Activated T-helper 2 cell treated with anti-CD3 and anti-CD28 coated beads, Interferon-gamma antibody, Interleukin-2, Interleukin-4, amounts not matched to agents 10 μg/mL and 5 μg/mL and 100 μg/mL, durations not matched to agents 14 hours and 24 hours and 36 hours (primary cell): Measurements from ENCODE around the gene CIAO2A. TPM values are rescaled to one million over a fixed set of nuclear protein-coding genes. Genes with fewer than 3 reads are reported as not detected.
"Not testable (repeated sequence)": the region's sequence is repeated elsewhere in the genome, so short reads cannot be mapped to it uniquely, and the experiment has no call there.

Experiments used
- DNase-seq: peaks from one replicate; pipeline ENCODE4 v3.0.0; 2021; ENCODE audit warnings: low spot score
- H3K27ac Mint-ChIP-seq: one replicate; pipeline ENCODE4 v1.8.0; 2021; ENCODE audit warnings: mixed read lengths
- H3K27me3 Mint-ChIP-seq: one replicate; pipeline ENCODE4 v1.8.0; 2021; ENCODE audit warnings: low read depth, mixed read lengths
- H3K36me3 Mint-ChIP-seq: one replicate; pipeline ENCODE4 v1.8.0; 2021; ENCODE audit warnings: low read depth, mixed read lengths
- H3K4me1 Mint-ChIP-seq: one replicate; pipeline ENCODE4 v1.8.0; 2021; ENCODE audit warnings: low read depth, mixed read lengths
- H3K4me3 Mint-ChIP-seq: one replicate; pipeline ENCODE4 v1.8.0; 2021; ENCODE audit warnings: low read depth, mild to moderate bottlenecking, moderate library complexity, mixed read lengths
- H3K9me3 Mint-ChIP-seq: one replicate; pipeline ENCODE4 v1.8.0; 2021; ENCODE audit warnings: mixed read lengths
- intact Hi-C: fragments of 100-400 bp; cut with micrococcal nuclease; formaldehyde crosslinking; loops from one replicate; pipeline ENCODE4 v1.15.1; 2023
- total RNA-seq: library from RNA; stranded (reverse); gene quantifications from 2 replicates; pipeline ENCODE4 v1.2.3, GENCODE V29; 2022

CIAO2A gene
- total RNA-seq, 1 donor from 2014 or later, result 78.3 TPM

DNA sequence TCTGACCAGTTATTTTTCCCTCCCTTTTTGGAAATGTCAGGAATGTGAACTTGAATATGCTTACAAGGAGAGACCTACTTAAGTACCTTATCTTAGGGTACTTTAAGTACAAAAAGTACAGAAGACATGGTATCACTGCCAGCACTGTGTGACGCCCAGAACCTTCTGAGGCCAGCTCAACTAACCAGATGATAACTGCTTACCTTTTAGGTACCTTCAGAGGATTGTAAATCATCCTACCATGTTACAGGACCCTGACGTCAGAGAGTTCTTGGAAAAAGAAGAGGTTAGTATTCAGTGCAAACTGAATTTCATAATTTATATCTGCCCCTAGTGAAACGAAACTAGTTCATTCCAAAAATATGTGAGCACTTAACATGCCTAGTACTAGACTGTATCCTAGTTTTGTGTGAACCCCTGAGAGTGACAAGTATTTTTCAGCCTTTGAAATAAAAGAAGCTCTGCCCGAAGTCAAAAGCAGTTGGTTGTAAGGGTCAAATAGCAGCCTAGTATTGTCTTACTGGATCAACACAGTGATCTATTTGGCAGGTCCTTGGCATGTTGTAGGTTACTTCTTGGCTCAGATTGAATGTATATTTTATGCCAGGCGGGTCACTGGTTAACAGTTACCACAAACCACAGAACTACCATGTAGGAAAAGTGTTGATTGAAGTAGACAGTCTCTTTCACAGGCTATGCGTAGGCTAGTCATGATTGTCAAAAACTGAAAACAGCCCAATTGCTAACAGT, 34.1 kb upstream of the CIAO2A start:
- no peak overlapping the region for H3K4me3 Mint-ChIP-seq
- peaks cover 77% of the 10 kb centered on the region for H3K36me3 Mint-ChIP-seq
- DNase-seq, result no peak
- H3K4me1 Mint-ChIP-seq, result no peaks in the 10 kb centered on the region
- no peak overlapping the region for H3K27ac Mint-ChIP-seq
- no peaks in the 10 kb centered on the region for H3K9me3 Mint-ChIP-seq
- intact Hi-C loops, result no loop called here
- H3K27me3 Mint-ChIP-seq, result no peaks in the 10 kb centered on the region

DNA sequence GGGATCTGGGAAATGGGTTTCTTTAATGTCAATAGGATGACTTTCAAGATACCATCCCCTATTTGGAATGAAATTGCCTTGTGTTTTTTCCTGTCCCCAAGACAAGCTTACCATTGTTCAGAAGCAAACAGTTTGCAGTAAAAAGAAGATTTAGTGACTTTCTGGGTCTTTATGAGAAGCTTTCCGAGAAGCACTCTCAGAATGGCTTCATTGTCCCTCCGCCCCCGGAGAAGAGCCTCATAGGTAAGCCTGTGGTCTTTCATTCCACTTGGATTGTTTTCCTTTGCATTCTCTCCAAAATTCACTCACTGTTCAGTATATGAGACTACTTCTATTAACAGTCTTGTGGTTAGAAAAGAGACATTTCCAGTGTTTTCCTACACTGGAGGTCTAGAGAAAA, 32.3 kb upstream of the CIAO2A start:
- no peak overlapping the region for H3K4me3 Mint-ChIP-seq
- no peak overlapping the region for H3K27ac Mint-ChIP-seq
- H3K36me3 Mint-ChIP-seq, result peaks cover 66% of the 10 kb centered on the region
- no peaks in the 10 kb centered on the region for H3K27me3 Mint-ChIP-seq
- no peak for DNase-seq
- intact Hi-C loops, result no loop called here
- no peaks in the 10 kb centered on the region for H3K9me3 Mint-ChIP-seq
- no peaks in the 10 kb centered on the region for H3K4me1 Mint-ChIP-seq

DNA sequence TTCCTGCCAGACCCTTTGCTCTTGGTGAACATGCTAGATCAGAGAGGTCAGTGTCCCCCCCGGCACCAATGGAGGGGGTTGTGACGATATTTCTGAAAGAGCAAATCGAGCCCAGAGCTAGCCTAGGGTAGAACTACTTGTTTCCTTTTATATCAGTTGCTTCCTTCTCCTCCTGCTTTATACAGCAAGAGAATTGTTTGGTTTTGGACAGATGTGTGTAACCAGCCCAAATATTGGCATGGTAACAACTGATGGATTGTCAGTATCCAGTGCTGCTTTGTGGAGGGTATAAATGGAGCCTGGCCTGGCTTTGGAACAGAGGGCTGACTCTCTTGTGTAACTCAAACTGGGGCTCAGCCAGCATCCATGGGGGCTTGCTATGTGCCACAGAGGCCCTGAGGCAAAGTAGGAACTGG, 29.3 kb upstream of the CIAO2A start:
- peaks cover 63% of the 10 kb centered on the region for H3K36me3 Mint-ChIP-seq
- no peaks in the 10 kb centered on the region for H3K4me1 Mint-ChIP-seq
- H3K27me3 Mint-ChIP-seq, result no peaks in the 10 kb centered on the region

DNA sequence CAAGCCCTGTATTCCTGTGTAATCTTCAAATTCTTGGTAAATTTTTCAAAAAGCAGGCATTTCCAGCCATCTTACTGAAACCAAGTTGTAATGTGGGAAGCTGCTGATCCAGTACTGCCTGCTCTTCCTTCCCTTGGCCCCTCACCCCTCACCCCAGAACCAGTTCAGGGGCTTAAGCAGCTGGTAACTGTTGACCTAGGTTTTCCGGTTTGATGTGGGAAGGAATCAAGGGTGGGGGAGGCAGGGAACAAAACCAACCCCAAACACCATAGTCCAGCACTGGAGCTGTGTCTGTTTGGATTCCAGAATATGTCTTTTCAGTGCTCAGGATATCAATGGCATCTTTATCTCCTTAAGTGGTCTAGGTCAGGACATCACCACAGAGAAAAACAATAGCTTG, 28.8 kb upstream of the CIAO2A start:
- Mint-ChIP-seq H3K27ac (no peak overlapping the region), H3K9me3 (no peaks in the 10 kb centered on the region), H3K4me1 (no peaks in the 10 kb centered on the region), H3K27me3 (no peaks in the 10 kb centered on the region), H3K4me3 (no peak overlapping the region), H3K36me3 (peaks cover 61% of the 10 kb centered on the region)
- DNase-seq, result no peak
- intact Hi-C loops, result no loop called here

More for the DNA sequence above, 29.3 kb upstream of the CIAO2A start:
- Mint-ChIP-seq H3K9me3 (no peaks in the 10 kb centered on the region), H3K27ac (no peak overlapping the region), H3K4me3 (no peak overlapping the region)
- DNase-seq, result no peak
- intact Hi-C loops, result no loop called here

DNA sequence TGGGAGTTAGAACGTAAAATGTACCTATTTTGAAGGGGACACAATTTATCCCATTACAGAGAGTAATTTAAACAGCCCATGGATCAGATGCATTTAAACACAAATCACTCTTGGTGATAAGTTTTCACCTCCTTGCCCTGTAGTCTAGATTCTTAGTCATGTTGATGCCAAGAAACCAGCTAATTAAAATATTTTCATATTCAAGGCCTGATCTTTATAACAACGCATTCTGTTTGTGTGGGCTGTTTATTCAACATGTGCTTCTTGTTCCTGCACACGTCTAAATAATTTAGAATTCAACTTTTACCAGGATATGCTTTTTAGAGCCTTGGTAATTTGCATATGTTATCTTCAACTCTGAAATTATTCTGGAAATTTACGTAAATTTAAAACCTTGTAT, 28.0 kb upstream of the CIAO2A start:
- H3K4me3 Mint-ChIP-seq, result no peak overlapping the region
- no peaks in the 10 kb centered on the region for H3K9me3 Mint-ChIP-seq
- no peak overlapping the region for H3K27ac Mint-ChIP-seq
- DNase-seq, result no peak
- no peaks in the 10 kb centered on the region for H3K27me3 Mint-ChIP-seq
- no peaks in the 10 kb centered on the region for H3K4me1 Mint-ChIP-seq
- peaks cover 56% of the 10 kb centered on the region for H3K36me3 Mint-ChIP-seq
- intact Hi-C loops, result no loop called here

DNA sequence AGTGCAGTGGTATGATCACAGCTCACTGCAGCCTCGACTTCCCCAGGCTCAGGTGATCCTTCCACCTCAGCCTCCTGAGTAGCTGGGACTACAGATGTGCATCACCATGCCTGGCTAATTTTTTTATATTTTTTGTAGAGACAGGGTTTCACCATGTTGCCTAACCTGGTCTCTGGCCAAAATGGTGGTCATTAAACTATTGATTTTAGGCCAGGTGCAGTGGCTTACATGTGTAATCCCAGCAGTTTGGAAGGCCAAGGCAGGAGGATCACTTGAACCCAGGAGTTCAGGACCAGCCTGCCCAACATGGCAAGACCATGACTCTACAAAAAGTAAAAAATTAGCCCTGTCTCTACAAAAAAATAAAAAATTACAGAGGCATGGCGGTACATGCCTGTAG, 26.7 kb upstream of the CIAO2A start:
- H3K9me3 Mint-ChIP-seq, intact Hi-C loops, H3K27ac Mint-ChIP-seq, H3K4me3 Mint-ChIP-seq, H3K27me3 Mint-ChIP-seq, DNase-seq, H3K4me1 Mint-ChIP-seq: not testable (repeated sequence)
- peaks cover 55% of the 10 kb centered on the region for H3K36me3 Mint-ChIP-seq

DNA sequence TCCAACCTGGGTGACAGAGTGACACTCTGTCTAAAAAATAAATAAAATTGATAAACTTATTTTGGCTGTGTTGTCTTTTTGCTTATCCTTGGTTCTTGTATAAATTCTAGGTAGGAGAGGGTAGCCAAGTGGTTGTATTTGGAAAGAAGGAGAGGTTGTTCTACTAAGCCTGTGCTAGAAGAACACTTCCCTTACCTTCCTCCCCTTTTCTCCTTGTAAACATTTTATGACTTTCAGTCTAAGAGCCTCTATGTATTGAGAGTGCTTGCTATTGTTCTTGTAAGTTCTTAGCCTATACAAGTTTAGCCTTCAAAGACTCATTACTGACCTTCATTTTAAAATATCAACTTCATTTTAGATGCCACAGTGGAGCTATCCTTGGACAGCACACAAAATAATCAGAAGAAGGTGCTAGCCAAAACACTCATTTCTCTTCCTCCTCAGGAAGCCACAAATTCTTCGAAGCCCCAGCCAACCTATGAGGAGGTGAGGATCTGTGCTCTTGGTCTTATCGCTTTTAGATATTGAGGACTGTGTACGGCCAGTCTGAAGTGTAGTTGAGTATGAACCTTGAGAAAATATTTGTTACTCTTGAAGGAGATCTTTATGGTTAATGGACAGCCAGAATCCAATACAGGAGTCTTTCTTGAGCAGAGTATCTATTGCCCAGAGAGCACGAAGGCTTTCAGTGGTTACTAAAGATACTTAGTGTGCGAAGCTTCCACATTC, 24.3 kb upstream of the CIAO2A start:
- DNase-seq, result no peak
- peaks cover 4% of the 10 kb centered on the region for H3K4me1 Mint-ChIP-seq
- H3K4me3 Mint-ChIP-seq, result no peak overlapping the region
- no peaks in the 10 kb centered on the region for H3K9me3 Mint-ChIP-seq
- H3K36me3 Mint-ChIP-seq, result peaks cover 50% of the 10 kb centered on the region
- intact Hi-C loops, result no loop called here
- no peaks in the 10 kb centered on the region for H3K27me3 Mint-ChIP-seq
- no peak overlapping the region for H3K27ac Mint-ChIP-seq

DNA sequence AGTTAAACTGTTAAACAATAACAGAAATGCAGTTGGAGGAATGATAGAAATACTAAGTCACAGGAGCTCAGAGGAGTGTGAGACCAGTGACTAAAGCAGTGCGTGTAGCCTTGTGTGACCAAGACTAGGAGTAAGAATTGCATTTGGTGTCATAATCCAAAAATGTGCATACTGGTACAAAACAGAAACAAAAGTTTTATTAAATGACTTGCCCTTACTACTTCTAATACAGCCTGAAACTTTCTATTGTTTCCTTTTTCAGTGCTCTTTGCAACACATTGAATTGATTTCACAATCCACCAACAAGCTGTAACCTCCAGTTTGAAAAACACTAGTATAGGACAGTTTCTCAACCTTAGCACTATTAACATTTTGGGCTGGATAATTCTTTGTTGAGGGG, 19.3 kb upstream of the CIAO2A start:
- Mint-ChIP-seq H3K4me1 (peaks cover 17% of the 10 kb centered on the region), H3K27ac (no peak overlapping the region), H3K9me3 (no peaks in the 10 kb centered on the region), H3K27me3 (no peaks in the 10 kb centered on the region), H3K36me3 (peaks cover 36% of the 10 kb centered on the region), H3K4me3 (no peak overlapping the region)
- intact Hi-C loops, result no loop called here
- no peak for DNase-seq

DNA sequence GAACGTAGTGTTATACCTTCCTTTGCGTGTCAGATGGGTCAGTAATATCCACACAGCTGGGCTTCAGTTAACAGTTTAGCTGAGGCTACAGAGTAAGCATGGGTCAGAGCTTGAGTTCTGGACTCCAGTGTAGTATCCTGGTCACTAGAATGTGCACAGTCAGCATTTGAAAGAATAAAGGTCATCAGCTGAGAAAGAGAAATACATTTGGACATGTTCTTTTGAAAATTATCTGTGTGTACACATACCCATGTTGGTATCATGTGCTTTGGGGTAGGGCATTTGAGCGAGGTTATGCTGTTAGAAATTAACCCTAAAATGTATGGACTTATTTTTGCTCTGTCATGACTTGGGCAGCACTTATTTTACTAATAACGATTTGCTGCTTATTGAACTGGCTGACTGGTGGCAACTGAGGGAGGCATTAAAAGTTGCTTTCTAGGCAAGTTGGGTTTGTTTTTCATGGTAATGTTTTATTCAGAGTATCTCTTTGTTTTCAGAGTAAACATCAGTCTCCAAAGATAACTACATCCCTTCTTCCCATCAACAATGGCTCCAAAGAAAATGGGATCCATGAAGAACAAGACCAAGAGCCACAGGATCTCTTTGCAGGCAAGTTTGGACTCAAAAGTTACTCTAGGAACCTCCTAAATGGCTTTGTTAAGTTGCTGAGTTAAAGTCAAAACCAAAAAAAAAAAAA, 18.6 kb upstream of the CIAO2A start:
- no peak for DNase-seq
- Mint-ChIP-seq H3K9me3 (no peaks in the 10 kb centered on the region), H3K4me1 (peaks cover 17% of the 10 kb centered on the region), H3K4me3 (no peak overlapping the region), H3K36me3 (peaks cover 34% of the 10 kb centered on the region), H3K27ac (no peak overlapping the region), H3K27me3 (no peaks in the 10 kb centered on the region)
- intact Hi-C loops, result no loop called here

DNA sequence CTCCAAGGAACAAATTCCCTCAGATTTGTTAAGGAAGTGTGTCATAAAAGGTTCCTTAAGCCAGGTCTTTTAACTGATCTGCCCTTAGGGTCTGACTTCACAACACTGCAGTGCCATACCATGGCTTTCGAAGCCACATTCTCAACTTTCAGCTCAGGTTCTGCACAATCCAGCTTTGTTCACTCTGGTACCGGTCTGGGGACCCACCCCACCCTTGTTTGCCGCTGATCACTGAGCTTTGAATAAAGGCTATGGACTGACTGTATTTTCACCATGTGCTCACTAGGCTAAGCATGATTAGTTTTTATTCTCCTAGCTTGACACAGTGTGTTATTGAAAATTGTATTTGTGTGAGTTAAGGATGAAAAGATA, 18.0 kb upstream of the CIAO2A start:
- intact Hi-C loops, result no loop called here
- DNase-seq, result no peak
- no peak overlapping the region for H3K27ac Mint-ChIP-seq
- H3K9me3 Mint-ChIP-seq, result no peaks in the 10 kb centered on the region
- H3K27me3 Mint-ChIP-seq, result no peaks in the 10 kb centered on the region
- H3K36me3 Mint-ChIP-seq, result peaks cover 31% of the 10 kb centered on the region
- H3K4me1 Mint-ChIP-seq, result peaks cover 17% of the 10 kb centered on the region
- no peak overlapping the region for H3K4me3 Mint-ChIP-seq

DNA sequence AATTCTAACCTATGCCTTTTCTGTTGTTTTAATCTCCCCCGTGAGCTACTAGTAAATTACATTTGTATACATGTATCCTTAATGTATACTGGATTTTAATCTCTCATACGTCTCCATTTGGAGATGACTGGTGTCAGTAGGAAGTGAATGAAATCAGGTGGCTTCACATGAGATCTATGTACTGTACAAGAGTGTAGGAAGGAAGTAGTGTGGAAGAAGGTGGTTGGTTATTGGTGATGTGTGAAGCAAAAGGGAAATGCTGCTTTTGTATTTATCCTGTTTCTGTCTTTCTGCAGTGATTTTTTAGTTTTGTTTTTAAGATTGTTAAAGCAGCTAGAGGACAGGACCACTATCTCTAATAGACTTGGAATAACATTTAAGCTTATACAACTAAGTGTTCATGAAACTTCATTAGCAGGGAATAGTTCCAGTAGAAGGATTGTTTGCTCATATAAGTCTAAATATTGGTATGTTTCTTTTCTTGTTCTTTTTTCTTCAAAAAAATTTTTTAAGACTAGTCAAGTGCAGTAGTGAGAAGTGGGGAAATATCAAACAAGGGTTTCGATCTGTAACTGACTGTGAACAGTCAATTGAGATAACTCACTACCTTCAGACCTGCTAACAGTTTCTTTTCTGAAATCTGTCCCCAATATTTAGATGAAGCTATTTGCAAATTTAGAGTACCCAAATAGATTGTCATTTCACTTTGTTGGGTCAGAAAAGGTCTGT, 17.5 kb upstream of the CIAO2A start:
- Mint-ChIP-seq H3K4me3 (no peak overlapping the region), H3K27me3 (no peaks in the 10 kb centered on the region), H3K9me3 (no peaks in the 10 kb centered on the region), H3K27ac (no peak overlapping the region), H3K36me3 (peaks cover 29% of the 10 kb centered on the region), H3K4me1 (peaks cover 17% of the 10 kb centered on the region)
- DNase-seq, result no peak
- intact Hi-C loops, result no loop called here

DNA sequence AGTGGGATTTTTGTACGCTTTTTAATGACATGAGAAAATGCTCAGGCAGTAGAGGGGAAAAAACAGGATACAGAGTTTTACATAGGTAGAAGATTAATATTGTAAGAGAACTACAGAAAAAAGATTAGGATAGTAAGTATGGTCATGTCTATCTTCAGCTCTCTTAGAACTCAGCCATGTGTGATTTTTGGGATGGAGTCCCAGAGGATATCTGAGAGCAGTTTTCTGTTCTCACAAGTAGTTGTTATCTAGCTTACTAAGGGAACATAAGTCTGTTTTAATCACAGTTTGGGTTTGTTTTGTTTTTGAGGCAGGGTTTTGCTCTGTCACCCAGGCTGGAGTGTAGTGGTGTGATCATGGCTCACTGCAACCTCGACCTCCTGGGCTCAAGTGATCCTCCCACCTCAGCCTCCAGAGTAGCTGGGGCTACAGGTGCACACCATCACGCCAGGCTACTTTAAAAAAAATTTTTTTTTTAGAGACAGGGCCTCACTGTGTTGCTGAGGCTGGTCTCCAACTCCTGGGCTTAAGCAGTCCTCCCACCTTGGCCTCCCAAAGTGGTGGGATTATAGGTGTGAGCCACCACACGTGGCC, 16.6 kb upstream of the CIAO2A start:
- DNase-seq, result not testable (repeated sequence)

More for the DNA sequence above, 16.6 kb upstream of the CIAO2A start:
- intact Hi-C loops, H3K27me3 Mint-ChIP-seq, H3K4me3 Mint-ChIP-seq, H3K9me3 Mint-ChIP-seq, H3K27ac Mint-ChIP-seq: not testable (repeated sequence)
- Mint-ChIP-seq H3K4me1 (peaks cover 17% of the 10 kb centered on the region), H3K36me3 (peaks cover 25% of the 10 kb centered on the region)
